Stimulated activated CD4-positive, alpha-beta T cell treated with anti-CD3 and anti-CD28 coated beads, Interleukin-12 subunit alpha, Interleukin-12 subunit beta, amount 100 ng/mL, for 48 hours (primary cell): ENCODE data around the gene GON7.
"Not testable (repeated sequence)": the region's sequence is repeated elsewhere in the genome, so short reads cannot be mapped to it uniquely, and the experiment has no call there.

Experiments
- DNase-seq, 3 donors: peaks; one replicate each; pipeline ENCODE4 v3.0.0-alpha.2; 2020; ENCODE audit warnings: low read depth in 2 of 3, low spot score in 1 of 3

Gene GON7

GRCh38 chr14:93206793-93207467 is at the start of gene GON7, which contains the start of gene UBR7:
GON7 (minus strand) TSS chr14:93207065; CDS start chr14:93207037, 28 bp downstream.
UBR7 (plus strand) TSS chr14:93207256; CDS start chr14:93207292, 36 bp downstream.
- peak; percentile 85 to 90 (median 88) for DNase-seq

- no peak for DNase-seq
Measured at GRCh38 chr14:93249128-93249831, 42.4 kb upstream of the GON7 start.

GRCh38 chr14:93246534-93246933 is 39.7 kb upstream of the GON7 start:
- no peak for DNase-seq

- DNase-seq = no peak
Measured at GRCh38 chr14:93245764-93246420, 39.0 kb upstream of the GON7 start.

- DNase-seq = no peak
Measured at GRCh38 chr14:93240678-93241000, 33.8 kb upstream of the GON7 start.

GRCh38 chr14:93239869-93240677 is 33.2 kb upstream of the GON7 start:
- no peak for DNase-seq

GRCh38 chr14:93234798-93235197 is 27.9 kb upstream of the GON7 start:
- no peak for DNase-seq

- DNase-seq = not testable (repeated sequence)
Measured at GRCh38 chr14:93233078-93233477, 26.2 kb upstream of the GON7 start.

- DNase-seq = no peak
Measured at GRCh38 chr14:93232159-93232558, 25.3 kb upstream of the GON7 start.

GRCh38 chr14:93231129-93231979 is 24.5 kb upstream of the GON7 start:
- DNase-seq = no peak

- no peak for DNase-seq
Measured at GRCh38 chr14:93230539-93230938, 23.7 kb upstream of the GON7 start.

GRCh38 chr14:93228550-93228949 is 21.7 kb upstream of the GON7 start:
- DNase-seq = no peak

- no peak for DNase-seq
Measured at GRCh38 chr14:93223565-93223964, 16.7 kb upstream of the GON7 start.

GRCh38 chr14:93220509-93220908 is 13.6 kb upstream of the GON7 start:
- no peak for DNase-seq

- DNase-seq = peak in 1 of 3 donors; percentile 20
Measured at GRCh38 chr14:93219103-93219726, 12.3 kb upstream of the GON7 start.

GRCh38 chr14:93214598-93214997 is 7.7 kb upstream of the GON7 start:
- DNase-seq = no peak

GRCh38 chr14:93212432-93212831 is 5.6 kb upstream of the GON7 start:
- DNase-seq = no peak

GRCh38 chr14:93207468-93208308 is 823 bp upstream of the GON7 start:
- peak in 1 of 3 donors; percentile 20 for DNase-seq

GRCh38 chr14:93201155-93201704 is 5.6 kb downstream of the GON7 start:
- no peak for DNase-seq
